ENCODE measurements around the gene TBXA2R.

Gene TBXA2R

GRCh38 chr19:3577723-3578344 is 28.8 kb downstream of the TBXA2R start:
- no peak for TF ChIP-seq USF1 (IDR thresholded peaks at IDR 0.05)
- TF ChIP-seq TCF12 (IDR thresholded peaks at IDR 0.05; ENCODE audit: low read depth), result no peak
- no peak for TF ChIP-seq TAF1 (IDR thresholded peaks at IDR 0.05; ENCODE audit: low read depth)
- TF ChIP-seq YY1 (IDR thresholded peaks at IDR 0.05; ENCODE audit: low read depth), result no peak
- TF ChIP-seq ZBTB7A (IDR thresholded peaks at IDR 0.05; ENCODE audit: low read depth), result no peak
- TF ChIP-seq EP300 (IDR thresholded peaks at IDR 0.05; ENCODE audit: borderline replicate concordance), result no peak
- TF ChIP-seq EGR1 (IDR thresholded peaks at IDR 0.05), result no peak
- TF ChIP-seq CEBPB (IDR thresholded peaks at IDR 0.05), result no peak
- no peak for TF ChIP-seq TEAD4 (IDR thresholded peaks at IDR 0.05)
- no peak for TF ChIP-seq RAD21 (IDR thresholded peaks at IDR 0.05; ENCODE audit: low read depth)
- TF ChIP-seq CREB1 (IDR thresholded peaks at IDR 0.05; ENCODE audit: low read depth), result no peak
- TF ChIP-seq REST (IDR thresholded peaks at IDR 0.05; ENCODE audit: low read depth), result no peak
- TF ChIP-seq NFIC (IDR thresholded peaks at IDR 0.05), result no peak
- no peak for TF ChIP-seq MAX (IDR thresholded peaks at IDR 0.05)
- TF ChIP-seq FOXM1 (IDR thresholded peaks at IDR 0.05; ENCODE audit: borderline replicate concordance, low read depth), result no peak

- TF ChIP-seq EGR1 (IDR thresholded peaks at IDR 0.05) (no peak), YY1 (IDR thresholded peaks at IDR 0.05; ENCODE audit: low read depth) (no peak)
These were observed 29.8 kb downstream of the TBXA2R start for GRCh38 chr19:3576696-3577443.

GRCh38 chr19:3575949-3576673 is 30.6 kb downstream of the TBXA2R start:
- TF ChIP-seq EGR1 (IDR thresholded peaks at IDR 0.05) (no peak), TAF1 (IDR thresholded peaks at IDR 0.05; ENCODE audit: low read depth) (no peak), RAD21 (IDR thresholded peaks at IDR 0.05; ENCODE audit: low read depth) (no peak), TCF12 (IDR thresholded peaks at IDR 0.05; ENCODE audit: low read depth) (no peak), ZBTB7A (IDR thresholded peaks at IDR 0.05; ENCODE audit: low read depth) (no peak), FOXM1 (IDR thresholded peaks at IDR 0.05; ENCODE audit: borderline replicate concordance, low read depth) (no peak), CEBPB (IDR thresholded peaks at IDR 0.05) (no peak), USF1 (IDR thresholded peaks at IDR 0.05) (no peak), TEAD4 (IDR thresholded peaks at IDR 0.05) (no peak), REST (IDR thresholded peaks at IDR 0.05; ENCODE audit: low read depth) (no peak), MAX (IDR thresholded peaks at IDR 0.05) (no peak), EP300 (IDR thresholded peaks at IDR 0.05; ENCODE audit: borderline replicate concordance) (no peak), CREB1 (IDR thresholded peaks at IDR 0.05; ENCODE audit: low read depth) (no peak), NFIC (IDR thresholded peaks at IDR 0.05) (no peak)

- TF ChIP-seq REST (IDR thresholded peaks at IDR 0.05; ENCODE audit: low read depth) (no peak), FOXM1 (IDR thresholded peaks at IDR 0.05; ENCODE audit: borderline replicate concordance, low read depth) (no peak), NFIC (IDR thresholded peaks at IDR 0.05) (no peak), EGR1 (IDR thresholded peaks at IDR 0.05) (no peak), EP300 (IDR thresholded peaks at IDR 0.05; ENCODE audit: borderline replicate concordance) (no peak), TEAD4 (IDR thresholded peaks at IDR 0.05) (no peak), ZBTB7A (IDR thresholded peaks at IDR 0.05; ENCODE audit: low read depth) (no peak), CREB1 (IDR thresholded peaks at IDR 0.05; ENCODE audit: low read depth) (no peak), TAF1 (IDR thresholded peaks at IDR 0.05; ENCODE audit: low read depth) (no peak), CEBPB (IDR thresholded peaks at IDR 0.05) (no peak), RAD21 (IDR thresholded peaks at IDR 0.05; ENCODE audit: low read depth) (no peak), TCF12 (IDR thresholded peaks at IDR 0.05; ENCODE audit: low read depth) (no peak), YY1 (IDR thresholded peaks at IDR 0.05; ENCODE audit: low read depth) (no peak), USF1 (IDR thresholded peaks at IDR 0.05) (no peak), MAX (IDR thresholded peaks at IDR 0.05) (no peak)
These were observed 31.4 kb downstream of the TBXA2R start for GRCh38 chr19:3575260-3575741.

Measured in Ishikawa (cell line).